ENCODE measurements around the gene SLC38A5.
"Not testable (repeated sequence)": the region's sequence is repeated elsewhere in the genome, so short reads cannot be mapped to it uniquely, and the experiment has no call there.

- TF ChIP-seq, protein P1, sequence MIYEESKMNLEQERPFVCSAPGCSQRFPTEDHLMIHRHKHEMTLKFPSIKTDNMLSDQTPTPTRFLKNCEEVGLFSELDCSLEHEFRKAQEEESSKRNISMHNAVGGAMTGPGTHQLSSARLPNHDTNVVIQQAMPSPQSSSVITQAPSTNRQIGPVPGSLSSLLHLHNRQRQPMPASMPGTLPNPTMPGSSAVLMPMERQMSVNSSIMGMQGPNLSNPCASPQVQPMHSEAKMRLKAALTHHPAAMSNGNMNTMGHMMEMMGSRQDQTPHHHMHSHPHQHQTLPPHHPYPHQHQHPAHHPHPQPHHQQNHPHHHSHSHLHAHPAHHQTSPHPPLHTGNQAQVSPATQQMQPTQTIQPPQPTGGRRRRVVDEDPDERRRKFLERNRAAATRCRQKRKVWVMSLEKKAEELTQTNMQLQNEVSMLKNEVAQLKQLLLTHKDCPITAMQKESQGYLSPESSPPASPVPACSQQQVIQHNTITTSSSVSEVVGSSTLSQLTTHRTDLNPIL (CRISPR knock-in tag; IDR thresholded peaks at IDR 0.05; ENCODE audit: low read depth), result not testable (repeated sequence)
- not testable (repeated sequence) for TF ChIP-seq CSDC2 (CRISPR knock-in tag; IDR thresholded peaks at IDR 0.05); PATZ1 (CRISPR knock-in tag; IDR thresholded peaks at IDR 0.05; ENCODE audit: borderline replicate concordance); TOX (CRISPR knock-in tag; IDR thresholded peaks at IDR 0.05; ENCODE audit: borderline replicate concordance)
Measured at GRCh38 chrX:48430166-48430565, 39.9 kb downstream of the SLC38A5 start.
